ENCODE data around the gene TET3.
A peak's percentile ranks its signal among the peaks of the same experiment; 100 is the strongest.

TET3 gene

GRCh38 chr2:73999881-74000597 is 15.3 kb downstream of the TET3 start:
- peak; percentile 59 for DNase-seq (ENCODE audit: low read depth)
- no peak for TF ChIP-seq CTCF (IDR thresholded peaks at IDR 0.05; ENCODE audit: low read length, missing control alignments)
- H3K4me3 ChIP-seq (replicated peaks; ENCODE audit: low read depth, low read length) = no peak overlapping the region

GRCh38 chr2:74000666-74001065 is 16.0 kb downstream of the TET3 start:
- no peak for DNase-seq (ENCODE audit: low read depth)
- H3K4me3 ChIP-seq (replicated peaks; ENCODE audit: low read depth, low read length) = no peak overlapping the region
- TF ChIP-seq CTCF (IDR thresholded peaks at IDR 0.05; ENCODE audit: low read length, missing control alignments) = no peak

GRCh38 chr2:74001121-74001520 is 16.4 kb downstream of the TET3 start:
- no peak for DNase-seq (ENCODE audit: low read depth)
- no peak overlapping the region for H3K4me3 ChIP-seq (replicated peaks; ENCODE audit: low read depth, low read length)
- TF ChIP-seq CTCF (IDR thresholded peaks at IDR 0.05; ENCODE audit: low read length, missing control alignments) = no peak

GRCh38 chr2:74001781-74002504 is 17.2 kb downstream of the TET3 start:
- H3K4me3 ChIP-seq (replicated peaks; ENCODE audit: low read depth, low read length) = peak overlapping the region; percentile 50
- no peak for TF ChIP-seq CTCF (IDR thresholded peaks at IDR 0.05; ENCODE audit: low read length, missing control alignments)
- no peak for DNase-seq (ENCODE audit: low read depth)

GRCh38 chr2:74002505-74003421 is 18.1 kb downstream of the TET3 start:
- H3K4me3 ChIP-seq (replicated peaks; ENCODE audit: low read depth, low read length) = peak overlapping the region; percentile 61
- DNase-seq (ENCODE audit: low read depth) = peak; percentile 83
- no peak for TF ChIP-seq CTCF (IDR thresholded peaks at IDR 0.05; ENCODE audit: low read length, missing control alignments)

- peak overlapping the region; percentile 61 for H3K4me3 ChIP-seq (replicated peaks; ENCODE audit: low read depth, low read length)
- DNase-seq (ENCODE audit: low read depth) = peak; percentile 70
- TF ChIP-seq CTCF (IDR thresholded peaks at IDR 0.05; ENCODE audit: low read length, missing control alignments) = no peak
Measured at GRCh38 chr2:74003494-74004211, 18.9 kb downstream of the TET3 start.
